HG03442 (cell line): ENCODE results near the gene GNPDA2.

Experiments
- ATAC-seq: cut with Tn5 transposase; IDR thresholded peaks from one replicate; pipeline ENCODE4 v1.9.1; 2021; ENCODE audit warnings: mild to moderate bottlenecking, moderate library complexity; ENCODE audit not compliant: unreplicated experiment

Gene GNPDA2

DNA sequence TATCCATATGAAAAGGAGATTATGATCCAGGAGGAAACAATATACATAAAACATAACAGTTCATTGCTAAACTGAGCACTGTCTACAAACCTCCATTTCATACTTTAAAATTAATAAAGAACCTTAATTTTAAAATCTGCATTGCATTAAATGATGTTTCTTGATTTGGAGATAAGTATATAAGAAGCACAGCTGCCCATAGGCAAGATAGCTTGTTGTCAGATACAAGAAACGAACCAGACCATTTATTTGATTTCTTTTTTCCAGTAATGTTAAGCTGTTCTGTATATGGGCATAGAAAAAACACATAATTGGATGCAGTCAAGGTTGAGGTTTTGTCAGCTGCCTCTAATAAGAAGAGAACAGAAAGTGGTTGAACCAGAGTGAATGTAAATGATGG lies 41.7 kb downstream of the GNPDA2 start:
- no peak for ATAC-seq

DNA sequence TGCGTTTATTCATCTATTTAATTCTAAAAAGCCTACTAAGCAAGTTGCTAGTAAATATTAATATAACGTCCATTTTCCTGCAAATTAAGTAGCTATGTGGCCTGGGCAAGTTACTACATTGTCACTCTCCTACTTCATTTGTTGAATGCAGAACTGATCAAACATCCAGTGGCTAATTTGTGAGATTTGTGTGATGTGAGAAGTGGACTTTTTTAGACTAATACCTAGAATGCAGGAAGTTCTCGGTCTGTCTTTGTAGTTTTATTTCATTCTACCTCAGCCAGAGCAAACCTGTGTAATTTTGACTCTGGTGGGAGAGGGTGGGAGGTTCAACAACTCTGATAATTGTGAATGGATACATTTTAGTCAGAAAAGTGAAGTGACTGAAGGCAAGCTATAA lies 47.3 kb downstream of the GNPDA2 start:
- ATAC-seq, result no peak

DNA sequence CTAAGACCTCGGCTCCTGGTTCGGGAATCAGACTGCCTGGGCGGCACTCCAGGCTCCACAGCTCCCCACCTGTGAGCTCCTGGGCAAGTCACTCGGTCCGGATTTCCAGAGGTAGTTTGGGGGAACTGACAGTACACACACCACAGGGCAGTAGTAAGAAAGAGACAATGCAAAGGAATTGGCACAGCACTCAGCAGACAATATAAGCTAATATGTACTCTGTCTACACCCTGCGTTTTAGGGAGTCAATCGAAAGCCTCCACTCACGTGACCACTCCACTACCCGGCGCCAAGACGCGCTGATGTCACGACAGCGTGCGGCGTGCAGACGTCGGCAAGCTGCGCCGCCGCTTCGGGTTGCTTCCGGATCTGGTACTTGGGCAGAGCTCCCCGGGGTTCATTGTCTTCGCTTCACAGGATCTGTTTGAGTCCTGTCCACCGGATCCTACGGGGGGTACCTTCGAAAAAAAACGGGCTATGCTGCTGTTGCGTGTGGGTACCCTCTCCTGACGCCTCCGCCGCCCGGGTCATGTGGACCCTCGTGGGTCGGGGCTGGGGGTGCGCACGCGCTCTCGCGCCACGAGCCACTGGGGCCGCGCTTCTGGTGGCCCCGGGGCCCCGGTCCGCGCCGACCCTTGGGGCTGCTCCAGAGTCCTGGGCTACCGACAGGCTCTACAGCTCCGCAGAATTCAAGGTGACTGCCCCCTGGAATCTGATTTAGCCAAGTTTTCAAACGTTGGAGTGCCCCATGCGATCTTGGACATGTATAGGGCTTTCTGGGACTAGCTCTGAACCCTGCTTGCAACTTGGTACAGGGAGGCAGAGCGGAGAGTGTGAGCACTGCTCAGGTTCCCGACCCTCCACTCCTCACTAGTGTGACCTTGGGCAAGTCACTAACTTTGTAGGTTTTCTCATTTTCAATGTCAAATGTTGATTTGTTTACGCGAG lies 48.0 kb downstream of the GNPDA2 start, which contains the start of gene GUF1:
Gene GUF1, plus strand, starts transcription at position 327 of the 948 bp plus-strand sequence. Its CDS starts 203 bp downstream, at position 530.
- ATAC-seq, result peak; percentile 95

DNA sequence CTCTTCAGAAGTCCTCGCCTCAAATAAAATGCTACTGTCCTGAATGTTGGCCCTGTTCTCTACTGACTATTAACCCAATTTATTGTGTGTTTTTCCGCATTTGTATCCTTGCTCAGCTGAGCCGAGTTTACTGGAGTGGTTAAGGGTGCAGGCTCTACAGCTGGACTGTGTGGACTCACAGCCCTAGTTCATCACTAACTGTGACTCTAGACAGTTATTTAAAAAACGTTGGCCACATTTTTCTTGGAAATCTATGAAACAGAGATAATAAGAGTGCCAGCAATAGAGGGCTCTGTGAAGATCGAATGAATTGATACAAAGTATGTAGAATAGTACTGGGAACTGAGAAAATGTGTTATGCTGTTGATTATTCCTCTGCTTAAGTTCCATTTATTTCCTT lies 51.0 kb downstream of the GNPDA2 start:
- ATAC-seq, result no peak

DNA sequence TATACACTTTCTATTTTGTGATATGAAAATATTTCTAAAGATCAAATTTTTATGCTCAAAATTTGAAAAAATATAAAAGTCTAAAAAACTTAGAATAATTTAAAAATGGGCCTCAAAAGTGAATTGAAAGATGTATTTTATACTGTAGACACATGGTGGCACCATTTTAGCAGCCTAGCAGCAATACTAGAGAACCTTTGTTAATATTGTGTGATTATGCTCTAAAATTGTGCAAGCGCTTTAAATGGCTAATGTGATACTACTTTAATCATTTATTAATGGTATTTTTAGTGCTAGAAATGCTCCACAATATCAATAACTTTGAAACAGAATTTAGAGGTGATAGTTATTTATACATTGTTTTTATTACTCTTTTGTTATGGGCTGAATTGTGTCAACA lies 51.9 kb downstream of the GNPDA2 start:
- no peak for ATAC-seq

DNA sequence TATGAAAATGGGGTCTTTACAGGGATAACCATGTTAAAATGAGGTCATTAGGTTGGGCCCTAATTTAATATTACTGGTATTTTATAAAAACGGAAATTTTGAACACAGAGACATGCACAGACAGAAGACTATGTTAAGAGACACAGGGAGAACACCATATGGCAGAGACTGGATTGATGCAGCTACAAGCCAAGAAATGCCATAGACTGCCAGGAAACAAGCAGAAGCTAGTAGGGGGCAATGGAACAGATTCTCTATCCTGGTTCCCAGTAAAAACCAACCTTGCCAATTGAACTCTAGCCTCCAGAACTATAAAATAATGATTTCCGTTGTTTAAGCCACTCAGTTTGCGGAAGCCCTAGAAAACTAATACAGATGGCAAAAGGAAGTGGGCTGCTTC lies 54.7 kb downstream of the GNPDA2 start:
- ATAC-seq, result no peak

DNA sequence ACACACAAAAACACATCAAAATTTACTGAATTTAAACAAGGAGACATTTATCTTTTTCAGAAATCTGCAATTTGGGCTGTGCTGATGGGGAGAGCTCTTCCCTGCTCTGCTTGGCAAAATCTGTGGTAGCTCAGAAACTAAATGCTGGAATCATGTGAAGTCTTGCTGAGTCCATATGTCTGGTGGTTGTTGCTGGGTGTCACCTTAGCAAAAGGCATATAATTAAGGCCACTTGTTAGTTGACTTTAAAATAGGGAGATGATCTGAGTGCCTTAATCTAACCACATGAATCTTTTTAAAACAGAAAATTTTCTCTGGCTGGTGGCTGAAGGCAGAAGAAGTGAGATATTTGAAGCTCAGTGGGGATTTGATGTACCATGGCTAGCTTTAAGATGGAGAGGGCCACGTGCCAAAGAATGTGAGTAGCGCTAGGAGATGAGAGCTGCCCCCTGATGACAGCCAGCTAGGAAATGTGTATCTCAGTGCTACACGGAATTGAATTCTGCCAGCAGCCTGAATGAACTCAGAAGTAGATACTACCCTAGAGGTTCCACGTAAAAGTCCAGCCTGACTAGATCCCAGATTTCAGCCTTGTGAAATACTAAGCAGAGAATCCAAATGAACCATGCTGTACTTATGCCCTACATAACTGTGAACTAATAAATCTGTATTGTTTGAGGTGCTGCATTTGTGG lies 55.7 kb downstream of the GNPDA2 start:
- ATAC-seq, result no peak

DNA sequence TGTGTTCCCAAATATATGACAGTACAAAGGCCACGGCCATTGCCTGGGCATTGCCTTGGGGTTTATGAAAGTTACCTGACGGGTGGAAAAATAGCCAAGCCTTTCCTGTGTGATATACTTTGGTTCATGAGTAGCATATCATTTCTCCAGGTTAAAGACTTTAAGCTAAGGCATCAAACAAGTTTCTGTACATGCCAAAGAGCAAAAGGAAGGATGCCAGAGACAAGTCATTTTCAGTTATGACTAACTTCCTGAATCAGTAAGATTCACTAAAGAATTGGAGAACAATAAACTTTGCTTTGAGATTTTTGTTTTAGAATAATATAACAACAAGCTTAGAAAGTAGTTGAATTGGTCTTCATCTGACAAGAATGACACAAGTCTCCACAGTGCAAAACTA lies 57.8 kb downstream of the GNPDA2 start:
- ATAC-seq, result no peak

DNA sequence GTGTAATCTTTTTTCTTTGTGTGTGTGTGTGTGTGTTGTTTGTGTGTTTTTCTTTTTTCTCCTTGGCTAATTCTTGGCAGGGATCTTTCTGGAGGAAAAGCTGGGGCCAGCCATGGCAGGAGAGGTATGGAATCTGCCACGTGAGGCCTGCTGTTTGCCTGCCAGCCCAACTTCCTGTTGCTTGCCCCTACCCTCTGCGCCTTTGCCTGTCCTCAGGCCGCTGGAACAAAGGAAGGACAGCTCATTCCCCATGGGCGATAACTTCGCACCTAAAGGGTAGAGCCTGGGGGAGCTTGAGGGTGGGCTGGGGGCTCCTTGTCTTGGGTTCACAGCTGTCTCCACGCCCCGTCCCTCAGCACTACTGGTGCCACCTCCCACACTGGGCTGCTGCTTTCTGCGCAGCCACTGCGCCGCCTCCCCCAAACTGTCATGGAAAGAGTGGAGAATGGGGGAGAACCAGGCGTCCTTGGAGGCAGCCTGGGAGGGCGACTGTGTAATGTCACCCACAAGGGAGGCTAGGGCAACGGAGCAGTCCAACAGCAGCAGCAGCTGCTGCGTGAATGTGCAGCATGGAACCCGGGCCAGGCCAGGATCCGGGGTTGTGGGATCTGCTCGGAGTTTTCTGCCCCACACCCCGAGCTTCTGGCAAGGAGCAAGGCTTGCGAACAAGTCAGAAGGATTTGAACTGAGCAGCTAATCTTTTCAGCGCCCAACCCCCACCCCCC lies 62.7 kb downstream of the GNPDA2 start:
- ATAC-seq, result no peak

DNA sequence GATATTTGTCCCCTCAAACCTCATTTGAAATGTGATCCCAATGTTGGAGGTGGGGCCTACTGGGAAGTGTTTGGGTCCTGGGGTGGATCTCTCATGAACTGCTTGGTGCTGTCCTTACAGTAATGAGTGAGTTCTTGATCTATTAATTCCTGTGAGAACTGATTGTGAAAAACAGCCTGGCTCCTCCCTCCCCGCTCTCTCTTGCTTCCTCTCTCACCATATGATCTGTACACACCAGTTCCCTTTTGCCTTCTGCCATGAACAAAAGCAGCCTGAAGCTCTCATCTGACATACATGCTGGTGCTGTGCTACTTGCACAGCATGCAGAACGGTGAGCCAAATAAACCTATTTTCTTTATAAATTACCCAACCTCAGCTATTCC lies 63.7 kb downstream of the GNPDA2 start:
- ATAC-seq, result peak; percentile 61

DNA sequence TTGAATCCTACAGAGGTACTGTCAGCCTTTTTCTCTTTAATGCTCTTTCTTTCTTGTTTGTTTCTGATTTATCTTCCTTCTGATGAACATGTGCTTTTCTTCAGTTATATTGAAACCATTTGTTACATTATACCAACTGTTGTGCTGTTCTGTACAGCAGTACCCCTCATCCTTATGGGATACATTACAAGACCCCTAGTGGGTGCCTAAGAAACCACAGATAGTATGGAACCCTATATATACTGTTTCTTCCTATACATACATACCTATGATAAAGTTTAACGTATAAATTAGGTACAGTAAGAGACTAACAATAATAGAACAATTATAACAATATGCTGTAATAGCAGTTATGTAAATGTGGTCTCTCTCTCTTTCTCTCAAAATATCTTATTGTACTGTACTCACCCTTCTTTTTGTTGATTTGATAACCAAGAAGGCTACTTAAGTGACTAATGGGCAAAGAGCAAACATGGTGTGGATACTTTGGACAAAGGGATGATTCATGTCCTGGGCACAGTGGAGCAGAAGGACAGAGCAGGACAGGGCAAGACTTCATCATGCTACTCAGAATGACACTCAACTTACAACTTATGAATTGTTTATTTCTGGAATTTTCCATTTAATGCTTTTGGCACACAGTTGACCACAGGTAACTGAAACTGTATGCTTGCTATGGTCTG lies 64.3 kb downstream of the GNPDA2 start:
- no peak for ATAC-seq

DNA sequence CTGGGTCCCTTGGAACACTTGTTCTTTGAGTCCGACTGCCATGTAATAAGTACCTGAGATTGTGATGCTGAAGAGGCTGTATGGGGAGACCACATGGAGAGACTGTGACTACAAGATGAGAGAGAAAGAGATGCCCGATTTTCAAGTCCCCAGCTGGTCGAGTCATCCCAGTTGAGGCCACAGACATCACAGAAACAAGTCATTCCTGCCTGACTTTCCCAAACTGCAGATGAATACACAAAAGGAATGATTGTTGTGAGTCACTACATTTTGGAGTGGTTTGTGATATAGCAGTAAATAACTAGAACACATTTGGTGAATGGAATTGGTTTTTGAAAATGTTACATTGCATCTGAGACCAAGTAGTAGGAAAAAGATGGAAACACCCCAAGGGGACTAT lies 66.0 kb downstream of the GNPDA2 start:
- ATAC-seq, result no peak

DNA sequence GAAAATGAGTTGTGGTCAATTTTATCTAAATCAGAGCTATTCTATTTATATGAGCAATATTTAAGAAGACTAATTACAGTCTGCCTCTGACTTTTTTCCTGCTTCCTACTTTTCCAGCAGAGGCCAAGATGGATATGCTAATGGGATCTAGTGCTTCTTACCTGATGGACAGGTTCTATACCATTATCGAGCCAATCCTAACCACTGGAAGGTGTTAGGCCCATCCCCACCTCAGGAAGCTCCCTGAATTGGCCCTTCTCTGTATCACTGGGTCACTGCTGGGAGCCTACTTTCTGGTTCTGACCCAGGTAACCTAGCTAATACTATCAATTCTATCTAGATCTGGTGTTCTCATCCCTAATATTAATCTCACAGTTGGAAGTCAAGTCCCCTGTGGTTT lies 74.4 kb downstream of the GNPDA2 start:
- no peak for ATAC-seq
